ENCODE results near the gene RBM10. TPM values are rescaled to one million over a fixed set of nuclear protein-coding genes. Genes with fewer than 3 reads are reported as not detected.

Gene RBM10
- total RNA-seq, 1 experiment from 2014 or later: 32.5 TPM

- peak; percentile 78 for DNase-seq
- Histone ChIP-seq H3K9ac (ENCODE audit: low read length) (peak overlapping the region; percentile 87), H4K20me1 (ENCODE audit: insufficient read depth, low read depth, low read length) (peaks cover 26% of the 10 kb centered on the region; the same call in 1 of the 2 replicates), H3K4me1 (ENCODE audit: low read length) (peaks cover 20% of the 10 kb centered on the region), H3K4me2 (ENCODE audit: low read depth, low read length, poor library complexity, severe bottlenecking) (peak overlapping the region; percentile 82), H3K79me2 (ENCODE audit: low read length) (peaks cover 63% of the 10 kb centered on the region), H3K27ac (ENCODE audit: low read length) (peak overlapping the region; percentile 91), H3K9me2 (replicated peaks; ENCODE audit: insufficient read depth, low read length) (no peaks in the 10 kb centered on the region), H3K36me3 (ENCODE audit: insufficient read depth, low read length) (peaks cover 13% of the 10 kb centered on the region; the same call in 1 of the 2 replicates), H3K9me3 (ENCODE audit: low read length) (no peaks in the 10 kb centered on the region), H2AFZ (ENCODE audit: low read length) (no peak overlapping the region), H3K27me3 (ENCODE audit: low read length) (no peaks in the 10 kb centered on the region), H3K4me3 (ENCODE audit: low read length) (peak overlapping the region; percentile 83)
Observed at GRCh38 chrX:47145395-47146120, 537 bp downstream of the RBM10 start.

DNA sequence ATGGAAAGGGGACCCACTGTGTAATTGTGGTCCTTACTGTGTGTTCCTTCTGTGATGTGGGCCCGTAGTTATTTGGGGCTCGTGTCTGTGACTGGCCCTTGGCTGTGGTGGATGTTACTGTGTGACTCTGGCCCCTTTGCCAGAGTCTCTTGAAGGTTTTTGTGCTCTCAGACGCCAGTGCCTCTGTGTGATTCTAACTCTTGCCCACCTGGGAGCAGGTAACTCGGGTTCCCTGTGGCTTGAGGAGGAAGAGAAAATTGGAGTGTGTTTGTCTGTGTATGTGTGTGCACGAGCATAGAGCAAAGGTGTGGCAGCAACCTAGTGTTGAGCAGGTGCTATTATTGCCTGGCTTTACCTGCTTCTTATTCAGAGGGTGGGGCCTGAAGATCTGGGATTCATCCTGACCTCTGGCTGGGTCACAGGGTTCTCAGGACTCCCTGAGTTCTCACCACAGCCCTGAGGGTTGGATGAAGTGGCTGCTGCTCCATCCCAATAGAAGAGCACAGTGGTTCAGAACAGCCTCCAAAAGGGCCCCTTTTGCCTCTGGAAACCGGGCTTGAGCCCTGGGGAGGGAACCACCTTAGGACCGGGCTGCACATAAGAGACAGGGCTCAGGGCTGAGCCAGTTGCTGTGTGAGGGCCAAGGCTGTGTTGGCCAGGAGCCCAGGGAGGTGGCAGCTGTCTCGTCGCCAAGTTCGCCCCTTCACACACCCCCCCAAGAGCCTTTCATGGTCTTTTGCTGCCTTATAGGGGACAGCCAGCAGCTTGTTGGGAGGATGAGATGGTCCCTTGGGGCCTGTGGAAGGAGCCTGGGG lies 1.3 kb downstream of the RBM10 start:
- H3K4me1 ChIP-seq (ENCODE audit: low read length): peaks cover 20% of the 10 kb centered on the region
- no peak for DNase-seq
- peak overlapping the region; percentile 87 for H3K9ac ChIP-seq (ENCODE audit: low read length)
- H3K4me2 ChIP-seq (ENCODE audit: low read depth, low read length, poor library complexity, severe bottlenecking): peak overlapping the region; percentile 82
- H3K4me3 ChIP-seq (ENCODE audit: low read length): peak overlapping the region; percentile 83
- H3K9me2 ChIP-seq (replicated peaks; ENCODE audit: insufficient read depth, low read length): no peaks in the 10 kb centered on the region
- peaks cover 26% of the 10 kb centered on the region; the same call in 1 of the 2 replicates for H4K20me1 ChIP-seq (ENCODE audit: insufficient read depth, low read depth, low read length)
- no peak overlapping the region for H2AFZ ChIP-seq (ENCODE audit: low read length)
- H3K9me3 ChIP-seq (ENCODE audit: low read length): no peaks in the 10 kb centered on the region
- H3K27me3 ChIP-seq (ENCODE audit: low read length): no peaks in the 10 kb centered on the region
- peaks cover 15% of the 10 kb centered on the region; the same call in 1 of the 2 replicates for H3K36me3 ChIP-seq (ENCODE audit: insufficient read depth, low read length)
- H3K27ac ChIP-seq (ENCODE audit: low read length): peak overlapping the region; percentile 91; the same call in 1 of the 2 replicates
- peaks cover 71% of the 10 kb centered on the region for H3K79me2 ChIP-seq (ENCODE audit: low read length)

DNA sequence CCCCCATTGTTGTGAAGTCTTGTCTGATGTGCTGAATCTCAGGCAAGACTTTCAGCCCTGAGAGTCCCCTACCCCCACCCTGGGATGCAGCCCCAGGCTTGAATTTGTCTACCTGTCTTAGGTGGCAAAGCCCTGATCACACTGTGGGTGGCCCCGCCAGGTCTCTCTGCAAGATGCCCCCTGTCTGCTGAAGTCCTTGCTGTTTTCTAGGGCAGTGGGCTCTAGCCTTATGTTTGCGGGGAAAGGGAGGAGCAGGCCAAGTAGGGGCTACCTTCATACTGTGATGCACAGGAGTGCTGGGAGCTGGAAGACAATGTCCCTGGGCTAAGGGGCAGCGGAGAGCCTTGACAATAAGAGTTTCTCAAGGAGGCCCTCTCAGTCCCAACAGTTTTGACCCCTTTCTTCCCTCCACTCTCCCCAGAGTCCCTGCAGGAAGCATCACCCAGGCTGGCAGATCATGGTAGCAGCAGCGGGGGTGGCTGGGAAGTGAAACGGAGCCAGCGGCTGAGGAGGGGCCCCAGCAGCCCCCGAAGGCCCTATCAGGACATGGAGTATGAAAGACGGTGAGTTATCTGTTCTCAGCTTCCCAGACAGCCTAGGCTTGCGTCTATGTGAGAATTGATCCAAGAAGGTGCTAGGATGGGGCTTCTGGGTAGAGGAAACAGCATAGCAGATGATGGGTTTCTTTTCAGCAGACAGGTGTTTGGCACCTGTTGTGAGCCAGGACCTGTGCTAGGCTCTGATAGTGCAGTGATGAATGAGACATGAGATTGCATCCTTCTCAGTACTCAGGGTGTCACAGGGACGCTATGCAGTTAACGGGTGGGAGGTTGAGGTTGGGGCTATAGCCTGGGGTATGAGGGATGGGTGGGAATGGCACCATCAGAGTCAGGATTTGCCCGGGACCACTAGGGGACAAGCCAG lies 2.2 kb downstream of the RBM10 start:
- no peak overlapping the region for H3K27ac ChIP-seq (ENCODE audit: low read length)
- no peak overlapping the region for H2AFZ ChIP-seq (ENCODE audit: low read length)
- H3K4me3 ChIP-seq (ENCODE audit: low read length): peak overlapping the region; percentile 83; the same call in 1 of the 2 replicates
- H3K4me1 ChIP-seq (ENCODE audit: low read length): peaks cover 20% of the 10 kb centered on the region
- no peak for DNase-seq
- H3K4me2 ChIP-seq (ENCODE audit: low read depth, low read length, poor library complexity, severe bottlenecking): peak overlapping the region; percentile 82
- H3K9me2 ChIP-seq (replicated peaks; ENCODE audit: insufficient read depth, low read length): no peaks in the 10 kb centered on the region
- no peaks in the 10 kb centered on the region for H3K9me3 ChIP-seq (ENCODE audit: low read length)
- peaks cover 80% of the 10 kb centered on the region for H3K79me2 ChIP-seq (ENCODE audit: low read length)
- peaks cover 20% of the 10 kb centered on the region; the same call in 1 of the 2 replicates for H3K36me3 ChIP-seq (ENCODE audit: insufficient read depth, low read length)
- H3K27me3 ChIP-seq (ENCODE audit: low read length): no peaks in the 10 kb centered on the region
- no peak overlapping the region for H3K9ac ChIP-seq (ENCODE audit: low read length)
- peaks cover 26% of the 10 kb centered on the region; the same call in 1 of the 2 replicates for H4K20me1 ChIP-seq (ENCODE audit: insufficient read depth, low read depth, low read length)

DNA sequence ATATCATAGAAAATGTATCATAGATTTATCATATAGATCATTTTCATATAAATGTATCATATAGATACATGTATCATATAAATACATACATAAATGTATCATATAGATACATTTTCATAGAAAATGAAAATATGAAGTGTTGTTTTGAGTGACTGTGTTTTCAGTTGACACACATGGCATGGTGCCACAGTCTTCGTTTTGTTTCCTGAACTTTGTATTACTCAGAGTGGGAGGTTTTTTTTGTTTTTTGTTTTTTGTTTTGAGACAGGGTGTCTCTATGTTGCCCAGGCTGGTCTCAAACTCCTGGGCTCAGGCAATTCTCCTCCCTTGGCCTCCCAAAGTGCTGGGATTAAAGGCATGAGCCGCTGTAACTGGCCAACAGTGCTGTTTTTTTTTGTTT lies 3.9 kb downstream of the RBM10 start:
- DNase-seq: no peak
- Histone ChIP-seq H3K9ac (ENCODE audit: low read length) (no peak overlapping the region), H3K4me2 (ENCODE audit: low read depth, low read length, poor library complexity, severe bottlenecking) (no peak overlapping the region), H3K27me3 (ENCODE audit: low read length) (no peaks in the 10 kb centered on the region), H4K20me1 (ENCODE audit: insufficient read depth, low read depth, low read length) (peaks cover 23% of the 10 kb centered on the region; the same call in 1 of the 2 replicates), H3K9me3 (ENCODE audit: low read length) (no peaks in the 10 kb centered on the region), H3K27ac (ENCODE audit: low read length) (no peak overlapping the region), H3K9me2 (replicated peaks; ENCODE audit: insufficient read depth, low read length) (no peaks in the 10 kb centered on the region), H3K79me2 (ENCODE audit: low read length) (peaks cover 79% of the 10 kb centered on the region), H3K36me3 (ENCODE audit: insufficient read depth, low read length) (peaks cover 23% of the 10 kb centered on the region; the same call in 1 of the 2 replicates), H2AFZ (ENCODE audit: low read length) (no peak overlapping the region), H3K4me1 (ENCODE audit: low read length) (peaks cover 13% of the 10 kb centered on the region), H3K4me3 (ENCODE audit: low read length) (no peak overlapping the region)

GRCh38 chrX:47151435-47151834 lies 6.4 kb downstream of the RBM10 start:
- Histone ChIP-seq H3K4me1 (ENCODE audit: low read length) (peaks cover 9% of the 10 kb centered on the region), H3K9me2 (replicated peaks; ENCODE audit: insufficient read depth, low read length) (no peaks in the 10 kb centered on the region), H2AFZ (ENCODE audit: low read length) (no peak overlapping the region), H3K9ac (ENCODE audit: low read length) (no peak overlapping the region), H3K27ac (ENCODE audit: low read length) (no peak overlapping the region), H3K79me2 (ENCODE audit: low read length) (peaks cover 83% of the 10 kb centered on the region), H3K36me3 (ENCODE audit: insufficient read depth, low read length) (peaks cover 24% of the 10 kb centered on the region), H3K4me2 (ENCODE audit: low read depth, low read length, poor library complexity, severe bottlenecking) (no peak overlapping the region), H4K20me1 (ENCODE audit: insufficient read depth, low read depth, low read length) (peaks cover 15% of the 10 kb centered on the region; the same call in 1 of the 2 replicates), H3K4me3 (ENCODE audit: low read length) (no peak overlapping the region), H3K9me3 (ENCODE audit: low read length) (no peaks in the 10 kb centered on the region), H3K27me3 (ENCODE audit: low read length) (no peaks in the 10 kb centered on the region)
- DNase-seq: no peak

DNA sequence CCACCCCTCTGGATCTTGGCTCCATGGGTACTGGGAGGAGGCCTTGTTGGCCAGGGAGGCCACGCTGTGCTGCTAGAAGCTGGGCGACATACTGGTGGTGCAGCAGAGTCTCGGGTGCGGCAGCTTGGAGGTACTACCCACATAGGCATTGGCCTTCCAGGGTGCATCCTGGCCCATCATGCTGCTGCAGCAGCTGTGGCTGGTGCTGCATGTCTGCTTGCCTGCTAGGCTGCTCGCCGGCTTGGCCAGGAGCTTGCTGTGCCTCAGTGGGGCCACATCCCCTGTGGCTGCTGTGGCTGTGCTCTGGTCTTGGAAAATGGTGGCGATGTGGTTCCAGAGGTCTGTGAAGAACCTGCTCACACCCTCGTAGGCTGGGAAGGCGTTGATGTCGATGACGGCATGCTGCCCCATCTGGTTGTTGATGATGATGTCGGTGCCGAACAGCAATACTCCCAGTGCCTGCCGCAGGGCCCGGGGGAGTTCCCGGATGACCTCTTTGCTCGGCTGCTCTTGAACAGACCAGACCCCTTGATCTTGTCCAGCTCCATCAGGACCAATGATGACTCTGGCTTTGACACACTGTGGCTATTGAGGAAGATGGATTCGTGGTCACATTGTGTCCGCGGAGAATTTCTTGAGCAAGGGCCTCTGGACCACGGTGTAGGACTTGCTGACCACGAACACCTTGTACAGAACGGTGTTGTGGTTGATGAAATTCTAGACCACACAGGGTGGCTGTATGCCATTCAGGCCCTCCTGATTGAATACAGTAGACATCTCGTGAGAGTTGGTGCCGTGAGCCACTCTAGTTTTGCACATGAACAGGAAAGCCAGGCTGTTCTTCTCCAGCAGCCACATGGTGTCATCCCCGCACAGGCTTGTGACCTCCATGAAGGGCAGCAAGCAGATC lies 11.8 kb downstream of the RBM10 start:
- Histone ChIP-seq H4K20me1 (ENCODE audit: insufficient read depth, low read depth, low read length) (peaks cover 4% of the 10 kb centered on the region; the same call in 1 of the 2 replicates), H3K9ac (ENCODE audit: low read length) (no peak overlapping the region), H3K4me2 (ENCODE audit: low read depth, low read length, poor library complexity, severe bottlenecking) (no peak overlapping the region), H2AFZ (ENCODE audit: low read length) (no peak overlapping the region), H3K4me3 (ENCODE audit: low read length) (no peak overlapping the region), H3K9me2 (replicated peaks; ENCODE audit: insufficient read depth, low read length) (no peaks in the 10 kb centered on the region), H3K36me3 (ENCODE audit: insufficient read depth, low read length) (peaks cover 11% of the 10 kb centered on the region), H3K27ac (ENCODE audit: low read length) (no peak overlapping the region), H3K79me2 (ENCODE audit: low read length) (peaks cover 81% of the 10 kb centered on the region), H3K27me3 (ENCODE audit: low read length) (no peaks in the 10 kb centered on the region), H3K4me1 (ENCODE audit: low read length) (no peaks in the 10 kb centered on the region), H3K9me3 (ENCODE audit: low read length) (no peaks in the 10 kb centered on the region)
- DNase-seq: no peak

GRCh38 chrX:47158131-47158530 lies 13.1 kb downstream of the RBM10 start:
- Histone ChIP-seq H3K36me3 (ENCODE audit: insufficient read depth, low read length) (peaks cover 11% of the 10 kb centered on the region; the same call in 1 of the 2 replicates), H3K9ac (ENCODE audit: low read length) (no peak overlapping the region), H2AFZ (ENCODE audit: low read length) (no peak overlapping the region), H3K4me1 (ENCODE audit: low read length) (no peaks in the 10 kb centered on the region), H3K9me3 (ENCODE audit: low read length) (no peaks in the 10 kb centered on the region), H3K27ac (ENCODE audit: low read length) (no peak overlapping the region), H3K4me2 (ENCODE audit: low read depth, low read length, poor library complexity, severe bottlenecking) (no peak overlapping the region), H3K9me2 (replicated peaks; ENCODE audit: insufficient read depth, low read length) (no peaks in the 10 kb centered on the region), H3K4me3 (ENCODE audit: low read length) (no peak overlapping the region), H3K79me2 (ENCODE audit: low read length) (peaks cover 81% of the 10 kb centered on the region), H3K27me3 (ENCODE audit: low read length) (no peaks in the 10 kb centered on the region), H4K20me1 (ENCODE audit: insufficient read depth, low read depth, low read length) (peaks cover 4% of the 10 kb centered on the region; the same call in 1 of the 2 replicates)
- DNase-seq: no peak
